Endodermal cell (in vitro differentiated cells): ENCODE results near the gene SRGAP1. TPM values are rescaled to one million over a fixed set of nuclear protein-coding genes. Genes with fewer than 3 reads are reported as not detected.
"Not testable (repeated sequence)": the region's sequence is repeated elsewhere in the genome, so short reads cannot be mapped to it uniquely, and the experiment has no call there.

ENCODE experiments used
- DNase-seq: peaks from one replicate; pipeline ENCODE4 v3.0.0-alpha.2; 2017
- H3K27ac ChIP-seq: 2 replicates; pipeline ENCODE4 v1.5.1; 2013; ENCODE audit warnings: mild to moderate bottlenecking, low read depth, low read length, moderate library complexity
- H3K27me3 ChIP-seq: 2 replicates; pipeline ENCODE4 v1.6.1; 2013; ENCODE audit warnings: mild to moderate bottlenecking, low read length, moderate library complexity; ENCODE audit not compliant: insufficient read depth, control insufficient read depth, poor library complexity, severe bottlenecking
- H3K36me3 ChIP-seq: 2 replicates; pipeline ENCODE4 v1.7.0; 2013; ENCODE audit warnings: mild to moderate bottlenecking, low read length, moderate library complexity; ENCODE audit not compliant: control insufficient read depth, insufficient read depth
- H3K4me1 ChIP-seq: one replicate; pipeline ENCODE4 v1.7.0; 2013; ENCODE audit warnings: low read length; ENCODE audit not compliant: control insufficient read depth, insufficient read depth
- H3K4me3 ChIP-seq: 2 replicates; pipeline ENCODE4 v1.5.1; 2013; ENCODE audit warnings: mild to moderate bottlenecking, low read length, moderate library complexity
- H3K9ac ChIP-seq: 2 replicates; pipeline ENCODE4 v1.6.1; 2013; ENCODE audit warnings: mild to moderate bottlenecking, low read length, moderate library complexity; ENCODE audit not compliant: poor library complexity, severe bottlenecking; ENCODE audit errors: extremely low read depth
- H3K9me3 ChIP-seq: 2 replicates; pipeline ENCODE4 v1.6.1; 2013; ENCODE audit warnings: mild to moderate bottlenecking, low read length, moderate library complexity; ENCODE audit not compliant: control insufficient read depth
- H3K27ac Mint-ChIP-seq: 2 replicates; pipeline ENCODE4 v1.8.0; 2020; ENCODE audit warnings: mixed read lengths
- H3K27me3 Mint-ChIP-seq: 2 replicates; pipeline ENCODE4 v1.8.0; 2021; ENCODE audit warnings: mild to moderate bottlenecking, mixed read lengths; ENCODE audit not compliant: insufficient read depth
- H3K36me3 Mint-ChIP-seq: 2 replicates; pipeline ENCODE4 v1.8.0; 2020; ENCODE audit warnings: low read depth, mixed read lengths
- H3K4me1 Mint-ChIP-seq: 2 replicates; pipeline ENCODE4 v1.8.0; 2020; ENCODE audit warnings: mixed read lengths
- H3K4me3 Mint-ChIP-seq: 2 replicates; pipeline ENCODE4 v1.8.0; 2020; ENCODE audit warnings: mild to moderate bottlenecking, moderate library complexity, mixed read lengths
- H3K9me3 Mint-ChIP-seq: 2 replicates; pipeline ENCODE4 v1.8.0; 2020; ENCODE audit warnings: mild to moderate bottlenecking, mixed read lengths
- WGBS, 2 experiments: methylation state at CpG; one replicate each; pipeline versions ENCODE4 v1.1.5 to v1.1.7; 2013; ENCODE audit warnings: missing lambda C conversion rate in 2 of 2, mixed read lengths in 1 of 2; ENCODE audit not compliant: insufficient coverage in 1 of 2, insufficient read length in 1 of 2; 5-methylcytosine and 5-hydroxymethylcytosine counted together
- total RNA-seq, 2 donors: library from RNA; stranded (reverse); fragmentation: NEBNext Ultra II Directional in 1 of 2; extraction: Animal tissue kit (Norgen Biotek cat#: 25700) in 1 of 2; gene quantifications; 2 replicates in 1 of 2; 3 replicates in 1 of 2; pipeline ENCODE4 v1.2.1, GENCODE V29; 2021
- TF ChIP-seq, protein P1 (sequence below): fragments of 200-600 bp; sonication (generic); conservative IDR thresholded peaks from 2 replicates; pipeline ENCODE4 v1.5.0; 2021; ENCODE audit warnings: antibody characterized with exemption, mild to moderate bottlenecking

The SRGAP1 gene
- total RNA-seq, 2 donors from 2014 or later = 10.6 to 13.4 TPM

DNA sequence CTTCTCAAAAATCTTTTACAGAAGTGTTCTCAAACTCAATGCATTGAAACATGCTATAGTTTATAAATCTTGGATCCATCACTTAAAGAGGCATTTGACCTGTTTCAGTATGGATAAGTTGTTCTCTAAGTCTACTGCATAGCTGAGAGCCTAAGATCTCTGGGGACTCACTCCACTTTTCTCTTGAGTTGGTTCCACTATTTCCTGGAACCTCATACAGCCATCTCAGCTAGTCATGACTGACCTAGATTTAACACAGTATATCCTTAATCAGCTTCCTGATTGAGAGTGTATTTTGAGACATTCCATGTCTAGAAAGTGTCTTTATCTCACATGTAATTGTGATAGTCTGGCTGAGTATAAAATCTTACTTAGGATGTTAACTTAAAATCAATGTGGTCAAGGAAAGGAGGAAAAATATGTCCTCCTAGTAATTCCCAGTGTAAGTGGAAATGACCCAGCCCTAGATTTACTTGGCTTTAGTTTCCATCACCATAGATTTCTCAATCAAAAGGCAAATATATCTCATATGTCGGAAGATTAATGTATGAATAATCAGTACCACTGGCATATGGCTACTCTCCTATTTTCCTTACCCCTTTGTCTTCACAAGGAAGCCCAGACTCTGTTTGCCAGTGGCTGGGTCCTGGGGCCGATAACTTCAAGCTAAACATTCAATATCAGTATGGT lies 315.7 kb downstream of the SRGAP1 start:
- DNase-seq = no peak
- Histone ChIP-seq H3K36me3 (no peaks in the 10 kb centered on the region), H3K4me1 (no peaks in the 10 kb centered on the region), H3K27ac (no peak overlapping the region), H3K9ac (no peak overlapping the region), H3K9me3 (no peaks in the 10 kb centered on the region), H3K4me3 (no peak overlapping the region), H3K27me3 (no peaks in the 10 kb centered on the region)
- peaks cover 5% of the 10 kb centered on the region for H3K4me1 Mint-ChIP-seq
- no peaks in the 10 kb centered on the region for H3K27me3 Mint-ChIP-seq
- no peaks in the 10 kb centered on the region for H3K9me3 Mint-ChIP-seq
- TF ChIP-seq, protein P1, sequence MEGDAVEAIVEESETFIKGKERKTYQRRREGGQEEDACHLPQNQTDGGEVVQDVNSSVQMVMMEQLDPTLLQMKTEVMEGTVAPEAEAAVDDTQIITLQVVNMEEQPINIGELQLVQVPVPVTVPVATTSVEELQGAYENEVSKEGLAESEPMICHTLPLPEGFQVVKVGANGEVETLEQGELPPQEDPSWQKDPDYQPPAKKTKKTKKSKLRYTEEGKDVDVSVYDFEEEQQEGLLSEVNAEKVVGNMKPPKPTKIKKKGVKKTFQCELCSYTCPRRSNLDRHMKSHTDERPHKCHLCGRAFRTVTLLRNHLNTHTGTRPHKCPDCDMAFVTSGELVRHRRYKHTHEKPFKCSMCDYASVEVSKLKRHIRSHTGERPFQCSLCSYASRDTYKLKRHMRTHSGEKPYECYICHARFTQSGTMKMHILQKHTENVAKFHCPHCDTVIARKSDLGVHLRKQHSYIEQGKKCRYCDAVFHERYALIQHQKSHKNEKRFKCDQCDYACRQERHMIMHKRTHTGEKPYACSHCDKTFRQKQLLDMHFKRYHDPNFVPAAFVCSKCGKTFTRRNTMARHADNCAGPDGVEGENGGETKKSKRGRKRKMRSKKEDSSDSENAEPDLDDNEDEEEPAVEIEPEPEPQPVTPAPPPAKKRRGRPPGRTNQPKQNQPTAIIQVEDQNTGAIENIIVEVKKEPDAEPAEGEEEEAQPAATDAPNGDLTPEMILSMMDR = no peak
- no peaks in the 10 kb centered on the region for H3K36me3 Mint-ChIP-seq
- H3K27ac Mint-ChIP-seq = no peak overlapping the region
- WGBS, 2 experiments = 89% methylated on average over 2 of the region's 2 CpGs; no CpG with 5 or more reads in 1 of the 2 experiments
- no peak overlapping the region for H3K4me3 Mint-ChIP-seq

DNA sequence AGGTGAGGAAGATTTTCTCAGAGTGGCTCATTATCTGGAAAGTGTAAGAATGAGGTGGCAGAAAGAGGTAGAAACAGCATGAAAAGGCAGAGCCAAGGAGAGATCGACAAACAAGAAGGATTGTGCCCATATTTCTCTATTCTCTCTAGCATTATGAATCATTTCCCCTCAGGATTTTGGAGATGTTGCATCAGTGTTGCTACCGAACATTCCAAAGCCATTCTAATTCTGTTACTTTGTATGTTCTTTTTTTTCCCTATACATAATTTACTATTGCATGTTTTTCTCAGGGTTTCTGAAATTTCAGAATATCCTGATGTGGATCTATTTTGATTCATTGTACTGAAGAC lies 316.2 kb downstream of the SRGAP1 start:
- peaks cover 1% of the 10 kb centered on the region for H3K9me3 Mint-ChIP-seq
- Histone ChIP-seq H3K4me3 (no peak overlapping the region), H3K9me3 (no peaks in the 10 kb centered on the region), H3K4me1 (no peaks in the 10 kb centered on the region), H3K27me3 (no peaks in the 10 kb centered on the region), H3K36me3 (no peaks in the 10 kb centered on the region), H3K27ac (no peak overlapping the region), H3K9ac (no peak overlapping the region)
- DNase-seq = no peak
- H3K27me3 Mint-ChIP-seq = no peaks in the 10 kb centered on the region
- no peak overlapping the region for H3K27ac Mint-ChIP-seq
- TF ChIP-seq, protein P1 = no peak
- H3K4me1 Mint-ChIP-seq = peaks cover 5% of the 10 kb centered on the region
- 86% methylated on average over 2 of the region's 2 CpGs; no CpG with 5 or more reads in 1 of the 2 experiments for WGBS, 2 experiments
- H3K36me3 Mint-ChIP-seq = no peaks in the 10 kb centered on the region
- no peak overlapping the region for H3K4me3 Mint-ChIP-seq

DNA sequence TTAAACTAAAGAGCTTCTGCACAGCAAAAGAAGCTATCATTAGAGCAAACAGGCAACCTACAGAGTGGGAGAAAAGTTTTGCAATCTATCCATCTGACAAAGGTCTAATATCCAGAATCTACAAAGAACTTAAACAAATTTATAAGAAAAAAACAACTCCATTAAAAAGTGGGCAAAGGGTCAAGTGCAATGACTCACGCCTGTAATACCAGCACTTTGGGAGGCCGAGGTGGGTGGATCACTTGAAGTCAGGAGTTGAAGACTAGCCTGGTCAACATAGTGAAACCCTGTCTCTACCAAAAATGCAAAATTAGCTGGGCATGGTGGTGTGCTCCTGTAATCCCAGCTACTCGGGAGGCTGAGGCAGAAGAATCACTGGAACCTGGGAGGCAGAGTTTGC lies 322.1 kb downstream of the SRGAP1 start:
- not testable (repeated sequence) for H3K36me3 Mint-ChIP-seq, H3K27ac ChIP-seq, H3K4me3 ChIP-seq, H3K27me3 Mint-ChIP-seq, H3K9ac ChIP-seq, H3K4me3 Mint-ChIP-seq, H3K36me3 ChIP-seq, H3K9me3 Mint-ChIP-seq, DNase-seq, H3K27ac Mint-ChIP-seq, H3K27me3 ChIP-seq, H3K4me1 ChIP-seq, H3K9me3 ChIP-seq
- 87 to 91% methylated on average over 3 of the region's 3 CpGs for WGBS, 2 experiments
- H3K4me1 Mint-ChIP-seq = peaks cover 18% of the 10 kb centered on the region

DNA sequence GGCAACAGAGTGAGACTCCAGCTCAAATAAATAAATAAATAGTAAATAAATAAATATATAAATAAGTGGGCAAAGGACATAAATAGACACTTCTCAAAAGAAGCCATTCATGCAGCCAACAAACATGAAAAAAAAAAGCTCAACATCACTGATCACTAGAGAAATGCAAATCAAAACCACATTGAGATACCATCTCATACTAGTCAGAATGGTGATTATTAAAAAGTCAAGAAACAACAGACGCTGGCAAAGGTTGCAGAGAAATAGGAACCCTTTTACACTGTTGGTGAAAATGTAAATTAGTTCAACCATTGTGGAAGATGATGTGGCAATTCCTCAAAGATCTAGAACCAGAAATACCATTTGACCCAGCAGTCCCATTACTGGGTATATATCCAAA lies 322.5 kb downstream of the SRGAP1 start:
- not testable (repeated sequence) for DNase-seq, H3K27me3 Mint-ChIP-seq, H3K36me3 Mint-ChIP-seq, H3K9me3 Mint-ChIP-seq, H3K4me3 Mint-ChIP-seq, H3K27ac Mint-ChIP-seq, H3K9me3 ChIP-seq, H3K27me3 ChIP-seq, H3K9ac ChIP-seq, H3K27ac ChIP-seq, H3K4me3 ChIP-seq, H3K36me3 ChIP-seq, H3K4me1 ChIP-seq
- peaks cover 18% of the 10 kb centered on the region for H3K4me1 Mint-ChIP-seq
- 100% methylated on average over 1 of the region's 1 CpG; no CpG with 5 or more reads in 1 of the 2 experiments for WGBS, 2 experiments
